ENCODE measurements around the gene COL27A1. TPM values are rescaled to one million over a fixed set of nuclear protein-coding genes. Genes with fewer than 3 reads are reported as not detected.

COL27A1 gene
- polyA plus RNA-seq, 1 of the 3 experiments (the other 2 are of a cell fraction): 8.7 TPM

GRCh38 chr9:114314881-114315722 is 159.8 kb downstream of the COL27A1 start:
- Histone ChIP-seq H3K27me3 (ENCODE audit: insufficient read depth) (no peaks in the 10 kb centered on the region), H2AFZ (ENCODE audit: low read depth) (no peak overlapping the region), H3F3A (replicated peaks; ENCODE audit: insufficient read depth) (no peaks in the 10 kb centered on the region), H3K9ac (no peak overlapping the region), H3K4me1 (ENCODE audit: control insufficient read depth in 1 of 2, insufficient read depth in 2 of 2, low read depth in 1 of 2, low read length in 1 of 2) (peaks cover 0 to 3% of the 10 kb centered on the region in 2 experiments; a peak in 1 of 4 replicates), H3K79me2 (ENCODE audit: insufficient read depth) (no peaks in the 10 kb centered on the region), H3K4me2 (no peak overlapping the region), H3K27ac (ENCODE audit: low read depth in 2 of 2, low read length in 1 of 2) (no peak overlapping the region), H3K9me2 (no peaks in the 10 kb centered on the region), H3K36me3 (replicated peaks in 1 of 2; ENCODE audit: control insufficient read depth in 1 of 2, insufficient read depth in 2 of 2, low read length in 1 of 2) (peaks cover 0 to 3% of the 10 kb centered on the region in 2 experiments), H4K20me1 (ENCODE audit: insufficient read depth) (no peaks in the 10 kb centered on the region), H3K9me3 (no peaks in the 10 kb centered on the region), H3K4me3 (ENCODE audit: low read depth in 2 of 2, low read length in 1 of 2) (no peak overlapping the region)
- ChIA-PET CTCF (interaction anchor here (1.2 to 2.3 kb wide), 4 partner anchors 24 to 232 kb away, joined by 3 to 15 read pairs (median 9); no protein-coding TSS in a partner anchor), POLR2A (no interaction called here)
- TF ChIP-seq, protein P1, sequence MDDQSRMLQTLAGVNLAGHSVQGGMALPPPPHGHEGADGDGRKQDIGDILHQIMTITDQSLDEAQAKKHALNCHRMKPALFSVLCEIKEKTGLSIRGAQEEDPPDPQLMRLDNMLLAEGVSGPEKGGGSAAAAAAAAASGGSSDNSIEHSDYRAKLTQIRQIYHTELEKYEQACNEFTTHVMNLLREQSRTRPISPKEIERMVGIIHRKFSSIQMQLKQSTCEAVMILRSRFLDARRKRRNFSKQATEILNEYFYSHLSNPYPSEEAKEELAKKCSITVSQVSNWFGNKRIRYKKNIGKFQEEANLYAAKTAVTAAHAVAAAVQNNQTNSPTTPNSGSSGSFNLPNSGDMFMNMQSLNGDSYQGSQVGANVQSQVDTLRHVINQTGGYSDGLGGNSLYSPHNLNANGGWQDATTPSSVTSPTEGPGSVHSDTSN (IDR thresholded peaks at IDR 0.05): no peak
- TF ChIP-seq NFIC (IDR thresholded peaks at IDR 0.05; ENCODE audit: borderline replicate concordance) (no peak), EP300 (IDR thresholded peaks at IDR 0.05; ENCODE audit: borderline replicate concordance in 1 of 2, low read depth in 1 of 2, low read length in 1 of 2) (no peak), YY1 (IDR thresholded peaks at IDR 0.05; ENCODE audit: low read depth) (no peak), TAF1 (IDR thresholded peaks at IDR 0.05; ENCODE audit: borderline replicate concordance, low read depth, low read length) (no peak)
- TF ChIP-seq, protein P2, sequence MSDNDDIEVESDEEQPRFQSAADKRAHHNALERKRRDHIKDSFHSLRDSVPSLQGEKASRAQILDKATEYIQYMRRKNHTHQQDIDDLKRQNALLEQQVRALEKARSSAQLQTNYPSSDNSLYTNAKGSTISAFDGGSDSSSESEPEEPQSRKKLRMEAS (IDR thresholded peaks at IDR 0.05; ENCODE audit: low read depth): no peak
- 89% methylated on average over 7 of the region's 8 CpGs for WGBS (ENCODE audit: low lambda C conversion rate)
- no peak for DNase-seq

DNA sequence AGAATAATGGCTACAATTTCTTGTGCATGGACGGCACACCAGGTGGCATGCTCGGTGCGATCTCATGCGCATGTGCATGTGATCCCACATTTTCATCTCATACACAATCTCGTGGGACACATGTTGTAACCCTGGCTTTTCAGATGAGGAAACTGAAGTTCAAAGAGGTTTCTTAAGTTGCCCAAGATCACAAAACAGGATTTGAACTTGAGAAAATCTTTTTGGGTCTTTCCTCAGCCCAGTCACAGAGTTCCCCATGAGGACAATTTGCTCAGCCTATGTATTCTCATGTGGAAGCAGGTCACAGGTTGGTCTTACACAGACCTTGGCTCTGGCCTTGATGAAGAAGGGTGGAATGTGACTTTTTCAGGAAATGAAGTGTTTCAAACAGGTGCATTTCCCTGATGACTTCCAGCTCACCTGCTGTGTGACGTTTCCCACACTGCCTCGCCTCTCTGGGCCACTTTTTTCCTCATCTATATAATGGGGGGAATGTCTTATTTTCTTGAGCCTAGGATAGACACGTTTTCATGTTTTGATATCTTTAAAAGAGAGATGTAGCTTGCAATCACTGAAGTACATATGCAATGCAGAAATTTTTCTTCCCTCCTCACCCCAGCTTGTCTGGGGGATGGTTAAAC is 160.5 kb downstream of the COL27A1 start:
- Histone ChIP-seq H3K27me3 (ENCODE audit: insufficient read depth) (no peaks in the 10 kb centered on the region), H3K27ac (ENCODE audit: low read depth in 2 of 2, low read length in 1 of 2) (no peak overlapping the region), H3F3A (replicated peaks; ENCODE audit: insufficient read depth) (no peaks in the 10 kb centered on the region), H3K9me2 (no peaks in the 10 kb centered on the region), H3K4me3 (ENCODE audit: low read depth in 2 of 2, low read length in 1 of 2) (no peak overlapping the region), H3K36me3 (replicated peaks in 1 of 2; ENCODE audit: control insufficient read depth in 1 of 2, insufficient read depth in 2 of 2, low read length in 1 of 2) (no peaks in the 10 kb centered on the region), H3K9me3 (no peaks in the 10 kb centered on the region), H4K20me1 (ENCODE audit: insufficient read depth) (no peaks in the 10 kb centered on the region), H2AFZ (ENCODE audit: low read depth) (no peak overlapping the region), H3K4me1 (ENCODE audit: control insufficient read depth in 1 of 2, insufficient read depth in 2 of 2, low read depth in 1 of 2, low read length in 1 of 2) (peaks cover 0 to 3% of the 10 kb centered on the region in 2 experiments; a peak in 1 of 4 replicates), H3K79me2 (ENCODE audit: insufficient read depth) (no peaks in the 10 kb centered on the region), H3K9ac (no peak overlapping the region), H3K4me2 (no peak overlapping the region)
- no peak for DNase-seq
- TF ChIP-seq ZBTB33 (IDR thresholded peaks at IDR 0.05; ENCODE audit: borderline replicate concordance, low read depth) (no peak), RCOR1 (IDR thresholded peaks at IDR 0.05; ENCODE audit: low read length) (no peak), MEF2A (IDR thresholded peaks at IDR 0.05; ENCODE audit: borderline replicate concordance, low read depth) (no peak), TCF12 (IDR thresholded peaks at IDR 0.05) (no peak), RAD21 (IDR thresholded peaks at IDR 0.05; ENCODE audit: low read length) (no peak), RFX5 (IDR thresholded peaks at IDR 0.05; ENCODE audit: low read length) (no peak), REST (IDR thresholded peaks at IDR 0.05; ENCODE audit: low read depth, low read length) (no peak)
- TF ChIP-seq, protein P2 (IDR thresholded peaks at IDR 0.05; ENCODE audit: low read depth): no peak
- ChIA-PET POLR2A (no interaction called here), CTCF (interaction anchor here (0.9 to 2.0 kb wide), 4 partner anchors 25 to 508 kb away, joined by 3 to 8 read pairs (median 6); no protein-coding TSS in a partner anchor)
- 86% methylated on average over 8 of the region's 8 CpGs for WGBS (ENCODE audit: low lambda C conversion rate)
